BE2C (cell line): ENCODE results near the gene ANO9.
"Not testable (repeated sequence)": the region's sequence is repeated elsewhere in the genome, so short reads cannot be mapped to it uniquely, and the experiment has no call there.

Source experiments
- DNase-seq: peaks from one replicate; pipeline ENCODE4 v3.0.0-alpha.2; 2020
- H3K27me3 ChIP-seq: fragments of 250-450 bp; sonication (Bioruptor Pico); 2 replicates; pipeline ENCODE4 v1.5.1; 2020; ENCODE audit warnings: mild to moderate bottlenecking
- H3K36me3 ChIP-seq: fragments of 250-450 bp; sonication (Bioruptor Pico); 2 replicates; pipeline ENCODE4 v1.5.1; 2020; ENCODE audit warnings: mild to moderate bottlenecking
- H3K4me1 ChIP-seq: fragments of 250-450 bp; sonication (Bioruptor Pico); 2 replicates; pipeline ENCODE4 v1.5.1; 2020
- H3K4me3 ChIP-seq: 2 replicates; pipeline ENCODE4 v1.5.1; 2011; ENCODE audit warnings: low read depth, low read length
- H3K9me3 ChIP-seq: fragments of 250-450 bp; sonication (Bioruptor Pico); 2 replicates; pipeline ENCODE4 v1.5.1; 2020
- CTCF ChIP-seq: IDR thresholded peaks from 2 replicates; pipeline ENCODE4 v1.5.1; 2012; ENCODE audit warnings: mild to moderate bottlenecking, low read depth, low read length

ANO9 gene

DNA sequence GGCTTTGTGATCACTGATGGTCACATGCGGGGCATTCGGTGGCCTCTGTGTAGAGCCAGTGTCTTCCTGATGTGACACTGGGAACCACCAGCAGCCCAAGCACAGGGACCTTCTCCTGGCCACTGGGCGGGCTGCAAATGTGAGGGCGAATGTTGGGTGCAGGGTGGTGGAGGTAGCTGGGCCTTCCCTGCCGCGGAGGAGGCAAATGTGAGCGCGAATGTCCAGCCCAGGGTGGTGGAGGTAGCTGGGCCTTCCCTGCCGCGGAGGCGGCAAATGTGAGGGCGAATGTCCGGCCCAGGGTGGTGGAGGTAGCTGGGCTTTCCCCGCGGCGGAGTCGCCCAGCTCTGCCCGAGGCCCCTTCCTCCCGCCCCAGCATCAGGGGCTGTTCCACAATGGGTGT lies 31.6 kb upstream of the ANO9 start:
- DNase-seq: no peak
- TF ChIP-seq CTCF: no peak
- no peaks in the 10 kb centered on the region for H3K27me3 ChIP-seq
- H3K4me3 ChIP-seq: no peak overlapping the region
- no peaks in the 10 kb centered on the region for H3K9me3 ChIP-seq
- no peaks in the 10 kb centered on the region for H3K4me1 ChIP-seq
- H3K36me3 ChIP-seq: no peaks in the 10 kb centered on the region

DNA sequence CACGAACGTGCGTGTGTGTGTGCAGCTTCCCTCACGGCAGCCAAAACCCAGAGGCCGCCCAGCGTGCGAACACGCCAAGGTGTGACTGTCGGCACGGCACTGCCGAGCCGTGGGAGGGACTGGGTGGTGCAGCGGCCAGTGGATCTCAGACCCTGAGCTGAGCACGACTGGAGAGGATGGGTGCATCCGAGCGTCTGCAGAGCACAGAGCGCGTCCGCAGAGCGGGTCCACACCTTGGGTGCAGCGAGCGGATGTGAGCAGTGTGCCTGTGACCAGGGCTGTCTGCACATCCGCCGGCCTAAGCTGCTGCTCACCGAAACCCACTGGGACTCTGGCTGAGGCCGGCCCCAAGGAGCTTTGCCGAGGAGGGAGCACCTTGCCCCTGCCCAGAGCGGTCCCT lies 31.0 kb upstream of the ANO9 start:
- H3K27me3 ChIP-seq: no peaks in the 10 kb centered on the region
- H3K9me3 ChIP-seq: no peaks in the 10 kb centered on the region
- H3K36me3 ChIP-seq: no peaks in the 10 kb centered on the region
- H3K4me3 ChIP-seq: no peak overlapping the region
- no peak for DNase-seq
- TF ChIP-seq CTCF: no peak
- H3K4me1 ChIP-seq: no peaks in the 10 kb centered on the region

- no peaks in the 10 kb centered on the region for H3K27me3 ChIP-seq
- no peaks in the 10 kb centered on the region for H3K36me3 ChIP-seq
- H3K9me3 ChIP-seq: no peaks in the 10 kb centered on the region
- no peaks in the 10 kb centered on the region for H3K4me1 ChIP-seq
- no peak for DNase-seq
- no peak for TF ChIP-seq CTCF
- no peak overlapping the region for H3K4me3 ChIP-seq
Measured at GRCh38 chr11:472272-472671, 30.5 kb upstream of the ANO9 start.

- no peaks in the 10 kb centered on the region for H3K36me3 ChIP-seq
- H3K27me3 ChIP-seq: no peaks in the 10 kb centered on the region
- H3K9me3 ChIP-seq: no peaks in the 10 kb centered on the region
- H3K4me3 ChIP-seq: no peak overlapping the region
- DNase-seq: no peak
- TF ChIP-seq CTCF: no peak
- no peaks in the 10 kb centered on the region for H3K4me1 ChIP-seq
Measured at GRCh38 chr11:471468-472145, 29.8 kb upstream of the ANO9 start.

DNA sequence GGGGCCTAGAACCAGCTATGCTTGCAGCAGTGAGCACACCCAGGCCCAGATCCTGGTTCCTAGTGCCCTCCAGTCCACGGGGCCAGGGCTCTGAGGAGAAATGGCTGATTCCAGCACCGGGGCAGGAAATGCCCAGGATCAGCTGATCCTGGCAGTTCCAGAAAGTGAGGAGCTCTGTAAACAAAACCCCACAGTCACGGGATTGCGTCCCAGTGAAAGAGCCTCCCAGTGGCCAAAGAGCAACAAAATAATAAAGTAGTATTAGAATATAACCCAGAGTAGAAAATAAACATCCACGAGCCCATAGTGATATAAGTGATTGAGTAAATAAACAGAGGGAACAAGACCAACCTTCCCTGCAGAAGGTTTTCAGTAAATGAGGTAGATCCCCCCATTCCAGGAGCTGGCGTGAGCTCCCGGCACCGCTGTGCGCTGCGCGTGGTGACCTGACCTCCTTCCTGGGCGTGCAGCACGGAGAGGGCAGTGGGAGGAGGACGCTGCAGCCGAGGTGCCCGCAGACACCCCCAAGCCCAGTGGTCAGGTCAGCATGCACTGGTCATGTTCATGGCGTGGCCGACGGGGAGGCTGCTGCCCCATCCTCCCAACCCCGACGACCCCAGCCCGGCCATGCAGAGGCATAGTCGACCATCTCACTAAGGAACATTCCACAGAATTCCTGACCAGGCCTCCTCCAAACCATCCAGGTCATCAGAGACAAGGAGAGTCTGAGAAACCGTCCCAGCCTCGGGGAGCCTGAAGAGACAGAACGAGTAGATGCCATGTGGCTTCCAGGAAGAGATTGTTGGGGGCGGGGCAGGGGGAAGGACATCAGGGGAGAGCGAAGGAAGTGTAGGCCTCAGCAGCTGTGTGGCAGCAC lies 28.1 kb upstream of the ANO9 start:
- Histone ChIP-seq H3K4me1 (no peaks in the 10 kb centered on the region), H3K4me3 (no peak overlapping the region), H3K36me3 (no peaks in the 10 kb centered on the region), H3K27me3 (no peaks in the 10 kb centered on the region), H3K9me3 (no peaks in the 10 kb centered on the region)
- no peak for DNase-seq
- no peak for TF ChIP-seq CTCF

GRCh38 chr11:469026-469683 lies 27.3 kb upstream of the ANO9 start:
- not testable (repeated sequence) for H3K4me3 ChIP-seq, H3K4me1 ChIP-seq, H3K36me3 ChIP-seq, H3K27me3 ChIP-seq, H3K9me3 ChIP-seq, DNase-seq
